Endothelial cell of umbilical vein (primary cell): Measurements from ENCODE around the gene PCDHGA6. TPM values are rescaled to one million over a fixed set of nuclear protein-coding genes. Genes with fewer than 3 reads are reported as not detected.
"Not testable (repeated sequence)": the region's sequence is repeated elsewhere in the genome, so short reads cannot be mapped to it uniquely, and the experiment has no call there.

Experiments
- BruUV-seq: library from RNA; stranded (reverse); fragments of 400-500 nt; replicated peaks from 2 replicates; lab custom pipeline; 2021; lab: Mats Ljungman, UMichigan
- CTCF ChIA-PET: fragments of 300-600, 350-600 bp; sonication (Branson Sonifier 250); formaldehyde crosslinking; loops from one replicate; lab custom pipeline; 2021; ENCODE audit warnings: antibody characterized with exemption, inconsistent platforms; lab: Charles Lee
- POLR2A ChIA-PET: fragments of 300-600, 350-600 bp; sonication (Branson Sonifier 250); formaldehyde crosslinking; loops from one replicate; lab custom pipeline; 2021; ENCODE audit warnings: antibody characterized with exemption, inconsistent platforms; lab: Charles Lee
- DNase-seq: peaks from one replicate; pipeline ENCODE4 v3.0.0-alpha.2; 2011; ENCODE audit warnings: low read depth, low spot score
- FAIRE-seq: peaks from 2 replicates; lab custom pipeline; 2011; peaks lifted over from hg19 to GRCh38; lab: Jason Lieb, UNC
- H2AFZ ChIP-seq: 2 replicates; pipeline ENCODE4 v1.6.0; 2012; ENCODE audit warnings: low read depth, low read length, control low read depth, inconsistent platforms
- H3K27ac ChIP-seq: 2 replicates; pipeline ENCODE4 v1.5.1; 2011; ENCODE audit warnings: low read depth, mild to moderate bottlenecking, control low read depth, low read length, moderate library complexity; ENCODE audit not compliant: insufficient read depth
- H3K27me3 ChIP-seq, 2 experiments: 2 replicates each; pipeline versions ENCODE4 v1.6.0 to v1.6.1; 2011; ENCODE audit warnings: low read length in 2 of 2, mixed read lengths in 1 of 2; ENCODE audit not compliant: control insufficient read depth in 2 of 2, insufficient read depth in 2 of 2
- H3K36me3 ChIP-seq, 2 experiments: 2 replicates in 1 of 2; 3 replicates in 1 of 2; pipeline ENCODE4 v1.5.1; 2011; ENCODE audit warnings: low read length in 2 of 2, mild to moderate bottlenecking in 1 of 2, moderate library complexity in 1 of 2; ENCODE audit not compliant: control insufficient read depth in 2 of 2, insufficient read depth in 2 of 2; ENCODE audit errors: extremely low read depth in 1 of 2
- H3K4me1 ChIP-seq: 3 replicates; pipeline ENCODE4 v1.5.1; 2011; ENCODE audit warnings: mild to moderate bottlenecking, low read length; ENCODE audit not compliant: control insufficient read depth, insufficient read depth; ENCODE audit errors: extremely low read depth
- H3K4me2 ChIP-seq: 2 replicates; pipeline ENCODE4 v1.6.1; 2011; ENCODE audit warnings: low read length, control low read depth, mixed read lengths; ENCODE audit not compliant: insufficient read depth
- H3K4me3 ChIP-seq, 3 experiments: fragments of 200-600 bp in 1 of 3; sonication (generic), shearing (Covaris generic) in 1 of 3; replicated peaks in 1 of 3; 2 replicates each; pipeline ENCODE4 v1.5.1; 2011 to 2016; ENCODE audit warnings: control low read depth in 3 of 3, low read length in 3 of 3, mild to moderate bottlenecking in 2 of 3, inconsistent platforms in 1 of 3, low read depth in 1 of 3, moderate library complexity in 1 of 3; ENCODE audit not compliant: insufficient read depth in 1 of 3
- H3K79me2 ChIP-seq: 2 replicates; pipeline ENCODE4 v1.6.0; 2012; ENCODE audit warnings: low read length, inconsistent platforms; ENCODE audit not compliant: control insufficient read depth, insufficient read depth
- H3K9ac ChIP-seq: replicated peaks from 2 replicates; pipeline ENCODE3; 2011; ENCODE audit warnings: low read length, control low read depth; ENCODE audit not compliant: insufficient read depth; ENCODE audit errors: extremely low read depth
- H3K9me1 ChIP-seq: replicated peaks from 3 replicates; pipeline ENCODE4 v1.6.0; 2011; ENCODE audit warnings: mild to moderate bottlenecking, low read length; ENCODE audit not compliant: control insufficient read depth, insufficient read depth; ENCODE audit errors: extremely low read depth
- H3K9me3 ChIP-seq: replicated peaks from 2 replicates; pipeline ENCODE4 v1.5.1; 2012; ENCODE audit warnings: low read length, inconsistent platforms; ENCODE audit not compliant: control insufficient read depth, insufficient read depth
- H4K20me1 ChIP-seq: replicated peaks from 2 replicates; pipeline ENCODE3; 2011; ENCODE audit warnings: mild to moderate bottlenecking, low read length; ENCODE audit not compliant: control insufficient read depth, insufficient read depth; ENCODE audit errors: extremely low read depth
- CTCF ChIP-seq, 2 donors: IDR thresholded peaks; 1 replicate in 1 of 2; 2 replicates in 1 of 2; pipeline ENCODE4 v1.5.1; 2011; ENCODE audit warnings: low read length in 2 of 2, mild to moderate bottlenecking in 2 of 2, moderate library complexity in 2 of 2, control low read depth in 1 of 2, inconsistent platforms in 1 of 2, low read depth in 1 of 2; ENCODE audit not compliant: insufficient read depth in 1 of 2; ENCODE audit errors: extremely low read depth in 1 of 2
- EZH2 ChIP-seq: IDR thresholded peaks from 2 replicates; pipeline ENCODE4 v1.6.1; 2012; ENCODE audit warnings: borderline replicate concordance, low read depth, mild to moderate bottlenecking, moderate library complexity, low read length, inconsistent platforms; ENCODE audit not compliant: severe bottlenecking
- FOS ChIP-seq: IDR thresholded peaks from 2 replicates; pipeline ENCODE4 v1.6.1; 2011; ENCODE audit warnings: mild to moderate bottlenecking, low read length, moderate library complexity, borderline replicate concordance; ENCODE audit not compliant: insufficient read depth
- GATA2 ChIP-seq: IDR thresholded peaks from 2 replicates; pipeline ENCODE4 v1.7.0; 2011; ENCODE audit warnings: low read depth, mild to moderate bottlenecking, moderate library complexity, mixed read lengths, low read length; ENCODE audit not compliant: insufficient read length, insufficient read depth
- JUN ChIP-seq: IDR thresholded peaks from 2 replicates; pipeline ENCODE4 v1.6.1; 2011; ENCODE audit warnings: borderline replicate concordance, low read depth; ENCODE audit not compliant: insufficient read length, insufficient read depth
- MAX ChIP-seq: IDR thresholded peaks from 2 replicates; pipeline ENCODE4 v1.6.1; 2011; ENCODE audit not compliant: insufficient read depth, insufficient read length
- MYC ChIP-seq: IDR thresholded peaks from one replicate; pipeline ENCODE4 v1.6.1; 2011; ENCODE audit warnings: mild to moderate bottlenecking, low read depth, low read length
- POLR2A ChIP-seq: IDR thresholded peaks from 2 replicates; pipeline ENCODE4 v1.6.1; 2012; ENCODE audit warnings: low read depth, mild to moderate bottlenecking, control low read depth, low read length
- POLR2AphosphoS5 ChIP-seq: IDR thresholded peaks from 2 replicates; pipeline ENCODE4 v1.6.1; 2012; ENCODE audit warnings: low read depth, mild to moderate bottlenecking, control low read depth, low read length, moderate library complexity; ENCODE audit not compliant: insufficient read depth
- dilution Hi-C: fragments of 300-500 bp; cut with MboI; formaldehyde crosslinking; loops from one replicate; pipeline ENCODE4 v1.15.0; 2019; ENCODE audit warnings: low sequenced_read_pairs; ENCODE audit not compliant: extremely low pct_ligation_motif_present
- intact Hi-C: fragments of 100-400 bp; cut with micrococcal nuclease; formaldehyde crosslinking; loops from one replicate; pipeline ENCODE4 v1.10.0; 2022
- polyA plus RNA-seq, 4 experiments: library from polyadenylated mRNA; depleted of rRNA in 3 of 4; stranded (reverse) in 3 of 4; unstranded in 1 of 4; fragments of >200 nt; gene quantifications; 2 replicates each; pipeline versions ENCODE4 v1.2.1 to v1.2.3, GENCODE V29; 2011 to 2012; ENCODE audit warnings: missing spikeins in 1 of 4
- total RNA-seq: library from RNA; stranded (reverse); gene quantifications from 2 replicates; pipeline ENCODE4 v1.2.3, GENCODE V29; 2021

Gene PCDHGA6
- total and polyA plus RNA-seq, 2 donors (not counting 3 experiments of a cell fraction or from before 2014, with no cell fraction given), result 2.6 to 2.7 TPM

- POLR2A ChIA-PET, H3K4me1 ChIP-seq, H3K79me2 ChIP-seq, H3K9me1 ChIP-seq, H3K27ac ChIP-seq, H4K20me1 ChIP-seq, dilution Hi-C loops, H3K9me3 ChIP-seq, intact Hi-C loops, H3K36me3 ChIP-seq, H3K9ac ChIP-seq, H2AFZ ChIP-seq: not testable (repeated sequence)
- peak; percentile 87 for FAIRE-seq
- CTCF ChIA-PET, result interaction anchor here (0.7 to 4.1 kb wide), 19 partner anchors 9 to 232 kb away, joined by 3 to 32 read pairs (median 7); partner anchors contain the start of genes PCDHB14, PCDHGA10, PCDHGA11 and PCDHGA12
- peak; percentile 46 to 51 for TF ChIP-seq CTCF (IDR thresholded peaks at IDR 0.05; ENCODE audit: extremely low read depth in 1 of 2, insufficient read depth in 1 of 2, low read depth in 1 of 2, low read length in 2 of 2)
- peak within 1 kb of the TSS in 2 of 3 experiments; percentile 9 to 22 for H3K4me3 ChIP-seq
- peak; percentile 30 for DNase-seq
- TSS peak; percentile 23 for BruUV-seq
- peak within 1 kb of the TSS; percentile 18 for H3K4me2 ChIP-seq
- H3K27me3 ChIP-seq, result peaks cover 36 to 78% of the 10 kb centered on the region in 2 experiments
Measured at GRCh38 chr5:141387557-141388311, 14.0 kb downstream of the PCDHGA6 start, which contains the start of gene PCDHGB4. Gene PCDHGB4, plus strand, starts transcription at chr5:141387698. Its CDS starts 187 bp downstream, at chr5:141387885.

DNA sequence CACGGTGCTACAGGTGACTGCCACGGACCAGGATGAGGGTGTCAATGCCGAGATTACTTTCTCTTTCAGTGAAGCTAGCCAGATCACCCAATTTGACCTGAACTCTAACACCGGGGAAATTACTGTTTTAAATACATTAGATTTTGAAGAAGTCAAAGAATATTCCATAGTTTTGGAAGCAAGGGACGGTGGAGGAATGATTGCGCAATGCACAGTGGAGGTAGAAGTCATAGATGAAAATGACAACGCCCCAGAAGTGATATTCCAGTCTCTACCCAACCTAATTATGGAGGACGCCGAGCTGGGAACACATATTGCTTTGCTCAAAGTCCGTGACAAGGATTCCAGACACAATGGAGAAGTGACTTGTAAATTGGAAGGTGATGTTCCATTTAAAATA lies 15.0 kb downstream of the PCDHGA6 start:
- no peak for DNase-seq
- dilution Hi-C loops, result no loop called here
- no peak for TF ChIP-seq POLR2AphosphoS5
- TF ChIP-seq EZH2, result no peak
- TF ChIP-seq GATA2, result no peak
- TF ChIP-seq MAX, result no peak
- no peak for TF ChIP-seq JUN
- no peak for TF ChIP-seq MYC
- no peak for TF ChIP-seq FOS
- TF ChIP-seq POLR2A, result no peak
- TF ChIP-seq CTCF (IDR thresholded peaks at IDR 0.05; ENCODE audit: extremely low read depth in 1 of 2, insufficient read depth in 1 of 2, low read depth in 1 of 2, low read length in 2 of 2), result no peak

More for the DNA sequence above, 15.0 kb downstream of the PCDHGA6 start:
- no peak overlapping the region for H3K27ac ChIP-seq
- no TSS peak for BruUV-seq
- no peaks in the 10 kb centered on the region for H4K20me1 ChIP-seq
- H3K4me3 ChIP-seq, result no peak overlapping the region
- H3K79me2 ChIP-seq, result no peaks in the 10 kb centered on the region
- H3K9ac ChIP-seq, result no peak overlapping the region
- CTCF ChIA-PET, result interaction anchor here (1.6 to 4.1 kb wide), 5 partner anchors 9 to 175 kb away, joined by 4 to 32 read pairs (median 15); partner anchors contain the start of genes PCDHGA3, PCDHGA6 and PCDHGB5
- intact Hi-C loops, result no loop called here
- H3K4me2 ChIP-seq, result no peak overlapping the region
- no peak overlapping the region for H2AFZ ChIP-seq
- peaks cover 31 to 80% of the 10 kb centered on the region in 2 experiments for H3K27me3 ChIP-seq
- H3K36me3 ChIP-seq, result no peaks in the 10 kb centered on the region
- no peak for FAIRE-seq
- POLR2A ChIA-PET, result no interaction called here
- H3K4me1 ChIP-seq, result no peaks in the 10 kb centered on the region
- no peaks in the 10 kb centered on the region for H3K9me3 ChIP-seq
- H3K9me1 ChIP-seq, result no peaks in the 10 kb centered on the region
